Measurements from ENCODE around the gene SELENON.

Gene SELENON

GRCh38 chr1:25807480-25808390 lies 7.7 kb downstream of the SELENON start:
- TF ChIP-seq, protein P1, sequence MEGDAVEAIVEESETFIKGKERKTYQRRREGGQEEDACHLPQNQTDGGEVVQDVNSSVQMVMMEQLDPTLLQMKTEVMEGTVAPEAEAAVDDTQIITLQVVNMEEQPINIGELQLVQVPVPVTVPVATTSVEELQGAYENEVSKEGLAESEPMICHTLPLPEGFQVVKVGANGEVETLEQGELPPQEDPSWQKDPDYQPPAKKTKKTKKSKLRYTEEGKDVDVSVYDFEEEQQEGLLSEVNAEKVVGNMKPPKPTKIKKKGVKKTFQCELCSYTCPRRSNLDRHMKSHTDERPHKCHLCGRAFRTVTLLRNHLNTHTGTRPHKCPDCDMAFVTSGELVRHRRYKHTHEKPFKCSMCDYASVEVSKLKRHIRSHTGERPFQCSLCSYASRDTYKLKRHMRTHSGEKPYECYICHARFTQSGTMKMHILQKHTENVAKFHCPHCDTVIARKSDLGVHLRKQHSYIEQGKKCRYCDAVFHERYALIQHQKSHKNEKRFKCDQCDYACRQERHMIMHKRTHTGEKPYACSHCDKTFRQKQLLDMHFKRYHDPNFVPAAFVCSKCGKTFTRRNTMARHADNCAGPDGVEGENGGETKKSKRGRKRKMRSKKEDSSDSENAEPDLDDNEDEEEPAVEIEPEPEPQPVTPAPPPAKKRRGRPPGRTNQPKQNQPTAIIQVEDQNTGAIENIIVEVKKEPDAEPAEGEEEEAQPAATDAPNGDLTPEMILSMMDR (IDR thresholded peaks at IDR 0.05; ENCODE audit: insufficient read depth, low read length, poor library complexity, severe bottlenecking): no peak
- H3K27me3 ChIP-seq (replicated peaks; ENCODE audit: control insufficient read depth, insufficient read depth, low read length): no peaks in the 10 kb centered on the region
- no peaks in the 10 kb centered on the region for H3K36me3 ChIP-seq (ENCODE audit: control insufficient read depth, insufficient read depth, low read length)
- H3K4me3 ChIP-seq (replicated peaks; ENCODE audit: low read depth, low read length): no peak overlapping the region
- no peak for DNase-seq (ENCODE audit: extremely low read depth, insufficient read length)

- Histone ChIP-seq H3K36me3 (ENCODE audit: control insufficient read depth, insufficient read depth, low read length) (no peaks in the 10 kb centered on the region), H3K27me3 (replicated peaks; ENCODE audit: control insufficient read depth, insufficient read depth, low read length) (no peaks in the 10 kb centered on the region), H3K4me3 (replicated peaks; ENCODE audit: low read depth, low read length) (no peak overlapping the region)
- DNase-seq (ENCODE audit: extremely low read depth, insufficient read length): no peak
- TF ChIP-seq, protein P1 (IDR thresholded peaks at IDR 0.05; ENCODE audit: insufficient read depth, low read length, poor library complexity, severe bottlenecking): no peak
Observed at GRCh38 chr1:25808481-25809244, 8.7 kb downstream of the SELENON start.

- H3K4me3 ChIP-seq (replicated peaks; ENCODE audit: low read depth, low read length): no peak overlapping the region
- DNase-seq (ENCODE audit: extremely low read depth, insufficient read length): no peak
- TF ChIP-seq, protein P1 (IDR thresholded peaks at IDR 0.05; ENCODE audit: insufficient read depth, low read length, poor library complexity, severe bottlenecking): no peak
- no peaks in the 10 kb centered on the region for H3K36me3 ChIP-seq (ENCODE audit: control insufficient read depth, insufficient read depth, low read length)
- no peaks in the 10 kb centered on the region for H3K27me3 ChIP-seq (replicated peaks; ENCODE audit: control insufficient read depth, insufficient read depth, low read length)
Observed at GRCh38 chr1:25809283-25809926, 9.4 kb downstream of the SELENON start.

- no peak for DNase-seq (ENCODE audit: extremely low read depth, insufficient read length)
- no peaks in the 10 kb centered on the region for H3K27me3 ChIP-seq (replicated peaks; ENCODE audit: control insufficient read depth, insufficient read depth, low read length)
- no peaks in the 10 kb centered on the region for H3K36me3 ChIP-seq (ENCODE audit: control insufficient read depth, insufficient read depth, low read length)
- TF ChIP-seq, protein P1 (IDR thresholded peaks at IDR 0.05; ENCODE audit: insufficient read depth, low read length, poor library complexity, severe bottlenecking): peak; percentile 25
- no peak overlapping the region for H3K4me3 ChIP-seq (replicated peaks; ENCODE audit: low read depth, low read length)
Observed at GRCh38 chr1:25809929-25810328, 9.9 kb downstream of the SELENON start.

DNA sequence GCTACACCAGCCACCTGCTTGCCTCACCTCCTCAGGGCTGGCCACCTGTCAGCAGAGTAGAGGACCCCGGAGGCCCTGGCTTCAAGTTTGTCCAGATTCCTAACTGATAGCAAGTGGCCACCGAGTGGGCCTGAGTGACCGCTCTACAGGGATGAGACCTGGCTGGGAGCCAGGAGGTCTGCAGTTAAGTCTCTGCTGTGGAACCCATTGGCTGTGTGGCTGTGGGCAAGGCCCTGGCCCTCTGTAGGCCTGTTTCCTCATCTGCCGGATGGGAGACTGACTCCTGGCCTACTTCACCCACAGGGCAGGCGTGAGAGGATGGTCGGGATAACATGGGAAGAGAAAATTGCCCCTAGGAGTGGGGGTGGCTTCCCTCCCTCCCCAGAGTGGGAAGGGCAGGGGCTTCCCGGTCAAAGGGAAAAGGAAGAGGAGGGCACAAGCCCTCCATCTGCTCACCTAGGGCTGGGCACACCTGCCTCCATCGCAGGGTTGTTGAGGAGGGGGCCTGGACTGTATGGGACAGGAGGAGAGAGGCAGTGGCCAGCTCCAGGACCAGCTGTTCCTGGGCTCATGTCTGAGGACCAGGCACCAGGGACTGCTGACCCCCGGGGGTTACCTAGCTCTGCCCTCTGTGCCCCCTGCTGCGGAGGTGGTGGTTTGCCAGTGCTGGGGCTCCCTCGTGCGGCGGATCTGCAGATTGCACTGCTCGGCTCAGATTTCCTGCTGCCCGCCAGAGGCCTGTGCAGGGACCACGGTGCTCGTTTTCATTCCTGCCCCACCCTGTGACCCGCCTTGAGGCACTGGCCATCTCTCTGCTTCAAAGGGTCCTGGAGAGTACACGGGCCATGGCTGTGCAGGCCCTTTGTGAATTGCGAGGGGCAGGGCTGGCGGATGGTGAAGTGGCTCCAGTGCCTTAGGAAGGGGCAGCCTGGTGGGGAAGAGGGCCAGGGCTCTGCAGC lies 10.6 kb downstream of the SELENON start:
- DNase-seq (ENCODE audit: extremely low read depth, insufficient read length): peak; percentile 64
- Histone ChIP-seq H3K27me3 (replicated peaks; ENCODE audit: control insufficient read depth, insufficient read depth, low read length) (no peaks in the 10 kb centered on the region), H3K36me3 (ENCODE audit: control insufficient read depth, insufficient read depth, low read length) (no peaks in the 10 kb centered on the region), H3K4me3 (replicated peaks; ENCODE audit: low read depth, low read length) (no peak overlapping the region)
- TF ChIP-seq, protein P1 (IDR thresholded peaks at IDR 0.05; ENCODE audit: insufficient read depth, low read length, poor library complexity, severe bottlenecking): peak; percentile 93

All from GM06990 (cell line).